ENCODE data around the gene TNIK.
"Not testable (repeated sequence)": the region's sequence is repeated elsewhere in the genome, so short reads cannot be mapped to it uniquely, and the experiment has no call there.

The TNIK gene

GRCh38 chr3:171245796-171246765 is 214.1 kb downstream of the TNIK start:
- no peak for DNase-seq

- DNase-seq, result no peak
These were observed 217.3 kb downstream of the TNIK start for GRCh38 chr3:171242951-171243350.

- no peak for DNase-seq
These were observed 218.0 kb downstream of the TNIK start for GRCh38 chr3:171242170-171242569.

DNA sequence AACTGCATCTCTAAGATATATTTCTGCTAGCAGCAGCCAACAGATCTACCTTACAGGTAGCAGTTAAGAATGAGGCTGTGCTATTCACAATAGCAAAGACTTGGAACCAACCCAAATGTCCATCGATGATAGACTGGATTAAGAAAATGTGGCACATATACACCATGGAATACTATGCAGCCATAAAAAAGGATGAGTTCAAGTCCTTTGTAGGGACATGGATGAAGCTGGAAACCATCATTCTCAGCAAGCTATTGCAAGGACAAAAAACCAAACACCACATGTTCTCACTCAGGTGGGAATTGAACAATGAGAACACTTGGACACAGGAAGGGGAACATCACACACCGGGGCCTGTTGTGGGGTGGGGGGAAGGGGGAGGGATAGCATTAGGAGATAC is 218.6 kb downstream of the TNIK start:
- DNase-seq, result not testable (repeated sequence)

DNA sequence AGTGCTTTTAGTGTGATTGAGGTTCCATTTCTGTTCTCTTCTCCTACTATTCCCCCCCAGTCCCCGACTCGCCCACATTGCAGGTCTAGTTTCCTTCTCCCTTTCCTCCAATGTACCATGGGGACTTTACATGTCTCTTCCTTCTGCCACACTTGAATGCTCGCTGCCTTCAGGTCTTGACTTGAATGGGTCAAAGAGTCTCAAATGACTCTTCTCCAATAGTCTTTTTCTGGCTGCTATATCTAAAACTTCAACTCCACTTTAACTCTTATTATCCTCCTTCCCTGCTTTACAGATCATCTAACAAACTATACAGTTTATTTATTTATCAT is 219.7 kb downstream of the TNIK start:
- no peak for DNase-seq

DNA sequence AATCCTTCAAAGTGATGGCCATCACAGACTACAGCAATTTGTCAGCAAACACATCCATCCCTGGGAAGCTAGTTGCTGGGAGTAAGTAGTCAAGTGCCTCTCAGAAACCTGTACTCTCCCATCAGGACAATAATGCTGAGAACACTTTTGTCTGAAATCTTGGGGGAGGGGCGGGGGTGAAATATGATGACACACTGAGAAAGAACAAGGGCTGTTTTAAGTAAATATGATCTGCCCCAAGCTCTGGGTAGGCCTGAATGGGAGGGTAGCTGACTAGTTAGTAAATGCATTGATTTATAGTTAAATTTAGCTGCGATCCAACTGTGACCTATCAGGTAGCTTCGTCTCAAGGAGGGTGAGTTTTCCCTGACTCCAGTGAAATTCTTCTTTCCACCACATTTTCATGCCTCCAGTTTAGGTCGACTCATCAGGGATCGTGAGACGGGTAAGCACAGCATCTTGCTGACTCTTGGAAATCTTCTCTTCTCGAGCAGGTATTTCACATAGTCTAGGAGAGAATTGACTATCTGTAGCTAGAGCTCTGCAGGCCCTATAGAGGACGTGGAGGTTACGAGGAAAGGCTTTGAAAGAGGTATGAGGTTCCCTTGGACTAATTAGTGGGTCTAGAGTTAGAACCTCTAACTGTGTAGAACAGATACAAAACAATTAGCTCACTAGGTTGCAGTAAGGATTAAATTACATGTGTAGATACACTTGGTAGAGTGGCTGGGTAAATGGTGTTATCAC is 220.3 kb downstream of the TNIK start:
- DNase-seq, result no peak

GRCh38 chr3:171237009-171237385 is 223.2 kb downstream of the TNIK start:
- no peak for DNase-seq

- no peak for DNase-seq
These were observed 223.8 kb downstream of the TNIK start for GRCh38 chr3:171236265-171237008.

GRCh38 chr3:171234298-171235010 is 225.8 kb downstream of the TNIK start:
- no peak for DNase-seq

DNA sequence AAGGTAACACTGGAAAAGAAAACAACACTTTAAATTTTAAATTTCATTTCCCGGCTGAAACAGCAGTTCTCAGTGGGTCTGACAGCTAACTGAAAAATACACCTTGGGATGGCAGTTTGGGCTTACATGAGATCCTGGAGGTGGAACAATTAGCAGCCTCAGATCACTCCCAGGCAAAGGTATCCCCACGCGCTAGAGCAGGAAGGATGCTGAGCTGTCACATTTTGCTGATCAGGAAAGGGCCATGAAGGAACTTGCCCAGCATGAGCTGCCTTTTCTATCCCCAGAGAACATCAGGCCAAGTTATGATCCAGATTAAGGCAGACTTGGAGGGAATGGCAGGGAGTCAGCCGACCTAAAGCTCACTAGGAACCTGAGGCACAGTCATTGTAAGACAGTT is 228.8 kb downstream of the TNIK start:
- no peak for DNase-seq

DNA sequence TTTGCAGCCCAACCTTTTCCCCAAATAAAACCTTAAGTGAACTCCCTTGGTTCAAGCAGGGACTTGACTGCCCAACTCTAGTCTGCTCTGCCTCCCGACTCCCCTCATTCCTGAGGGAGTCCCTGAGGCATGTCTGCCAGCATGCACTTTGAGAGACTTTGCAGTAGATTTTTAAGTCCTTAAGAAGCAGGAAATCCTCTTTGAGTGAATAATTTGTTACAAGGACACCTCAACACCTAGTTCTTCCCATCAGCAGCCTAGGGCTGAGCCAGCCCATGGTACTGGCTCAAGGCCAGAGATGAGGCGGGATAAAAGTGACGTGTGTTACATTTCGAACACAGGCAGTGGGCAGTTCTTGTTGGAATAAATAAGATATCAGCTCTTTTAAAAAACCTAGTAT is 229.3 kb downstream of the TNIK start:
- no peak for DNase-seq

GRCh38 chr3:171229173-171229572 is 231.0 kb downstream of the TNIK start:
- DNase-seq, result no peak

DNA sequence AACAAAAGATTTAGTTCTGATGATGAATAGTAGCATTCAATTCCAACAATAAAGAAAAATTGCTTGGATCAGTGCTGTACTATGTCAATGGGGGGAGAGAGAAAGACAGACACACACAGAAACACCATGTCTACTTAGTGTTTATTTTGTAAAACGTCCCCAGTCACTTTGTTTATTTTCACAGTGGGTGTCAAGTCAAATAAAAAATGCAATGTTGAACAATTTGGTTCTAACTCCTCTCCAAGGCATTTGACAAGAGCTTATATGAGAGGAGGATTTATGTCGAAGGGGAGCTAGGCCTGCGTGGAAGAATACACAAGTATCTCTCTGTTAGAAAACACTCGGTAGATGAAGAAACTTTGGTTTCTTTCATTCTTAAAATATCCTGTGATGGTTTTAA is 232.0 kb downstream of the TNIK start:
- DNase-seq, result no peak

DNA sequence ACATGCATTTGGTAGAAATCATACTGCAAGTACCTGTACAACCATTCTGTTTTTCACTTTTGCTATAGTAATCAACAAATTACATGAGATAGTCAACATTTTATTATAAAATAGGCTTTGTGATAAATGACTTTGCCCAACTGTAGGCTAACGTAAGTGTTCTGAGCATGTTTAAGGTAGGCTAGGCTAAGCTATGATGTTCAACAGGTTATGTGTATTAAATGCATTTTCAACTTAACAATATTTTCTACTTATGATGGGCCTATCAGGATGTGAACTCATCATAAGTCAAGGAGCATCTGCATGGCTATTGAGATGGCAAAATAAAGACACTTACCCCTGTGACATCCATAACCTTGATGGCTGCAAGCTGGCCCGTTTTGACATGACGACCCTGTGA is 232.4 kb downstream of the TNIK start:
- DNase-seq, result no peak

GRCh38 chr3:171227359-171227758 is 232.8 kb downstream of the TNIK start:
- DNase-seq, result no peak

- DNase-seq, result no peak
These were observed 233.4 kb downstream of the TNIK start for GRCh38 chr3:171226794-171227193.

DNA sequence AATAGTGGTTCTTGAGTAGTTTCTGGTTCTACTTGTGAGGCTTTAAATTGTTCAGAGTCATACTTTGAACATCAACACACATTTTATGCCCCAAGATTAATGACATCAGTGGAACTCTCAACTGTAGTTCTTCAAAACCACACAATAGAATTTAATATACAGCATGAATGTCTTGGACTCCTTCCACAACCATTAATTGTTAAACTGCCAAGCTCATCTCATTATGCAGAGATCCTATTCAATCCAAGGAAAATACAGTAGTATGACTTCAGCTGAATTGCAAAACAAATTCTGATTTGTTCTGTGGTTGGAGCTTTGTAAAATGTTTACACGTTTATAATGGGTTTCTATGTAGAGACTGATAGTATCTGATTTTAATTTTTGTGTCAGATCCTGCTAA is 234.5 kb downstream of the TNIK start:
- no peak for DNase-seq

GRCh38 chr3:171225165-171225564 is 235.0 kb downstream of the TNIK start:
- DNase-seq, result no peak

- no peak for DNase-seq
These were observed 236.8 kb downstream of the TNIK start for GRCh38 chr3:171223396-171223795.

DNA sequence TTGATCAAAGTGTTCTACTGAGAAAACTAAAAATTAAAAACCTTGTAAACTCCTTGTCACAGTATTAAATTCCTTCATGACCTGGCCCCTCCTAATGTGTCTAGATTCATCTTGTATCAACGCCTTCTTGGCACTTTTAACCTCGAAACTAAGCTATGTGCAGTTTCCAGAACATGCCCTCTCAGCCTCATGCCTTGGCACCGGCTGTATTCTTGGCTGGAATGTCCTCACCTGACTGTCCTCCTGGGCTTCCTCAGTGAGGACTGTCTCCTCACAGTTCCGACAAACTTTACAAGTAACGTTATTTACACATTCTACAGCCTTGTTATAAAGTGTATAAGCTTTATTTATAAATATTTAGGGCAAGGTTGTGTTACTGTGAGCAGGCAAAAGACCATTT is 237.2 kb downstream of the TNIK start:
- DNase-seq, result no peak

- DNase-seq, result no peak
These were observed 238.6 kb downstream of the TNIK start for GRCh38 chr3:171221597-171221996.

GRCh38 chr3:171221104-171221503 is 239.1 kb downstream of the TNIK start:
- DNase-seq, result no peak

DNA sequence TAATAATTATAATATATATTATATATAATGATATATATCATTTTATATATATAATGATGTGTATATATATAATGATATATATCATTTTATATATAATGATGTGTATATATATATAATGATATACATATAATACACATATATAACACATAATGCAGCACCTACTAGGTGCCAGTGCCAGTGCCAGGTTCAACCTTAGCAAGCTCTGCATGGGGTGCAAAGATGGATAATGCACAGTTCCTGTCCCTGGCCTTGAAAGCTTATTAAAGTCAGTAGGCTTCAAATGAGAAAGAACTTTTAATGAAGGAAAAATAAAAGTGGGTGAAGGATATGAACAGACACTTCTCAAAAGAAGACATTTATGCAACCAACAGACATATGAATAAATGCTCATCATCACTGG is 240.9 kb downstream of the TNIK start:
- no peak for DNase-seq

Measured in GF-D8 (cell line).